CD14-positive monocyte (primary cell): ENCODE data around the gene ASTN2. TPM values are rescaled to one million over a fixed set of nuclear protein-coding genes. Genes with fewer than 3 reads are reported as not detected.

Source experiments
- DNase-seq, 3 donors: peaks; one replicate each; pipeline ENCODE4 v3.0.0-alpha.2; 2011 to 2022
- H2AFZ ChIP-seq: 2 replicates; pipeline ENCODE4 v1.6.0; 2012; ENCODE audit warnings: mild to moderate bottlenecking, low read depth, low read length, inconsistent platforms; ENCODE audit not compliant: insufficient read depth, poor library complexity, severe bottlenecking
- H3K27ac ChIP-seq, 2 donors: 1 replicate in 1 of 2; 2 replicates in 1 of 2; pipeline ENCODE4 v1.5.1; 2012 to 2013; ENCODE audit warnings: low read length in 2 of 2, control low read depth in 1 of 2, inconsistent platforms in 1 of 2, low read depth in 1 of 2, mild to moderate bottlenecking in 1 of 2
- H3K27me3 ChIP-seq, 2 donors: one replicate each; pipeline versions ENCODE4 v1.6.0 to v1.6.1; 2011 to 2013; ENCODE audit warnings: low read length in 2 of 2; ENCODE audit not compliant: control insufficient read depth in 2 of 2, insufficient read depth in 2 of 2
- H3K36me3 ChIP-seq, 2 donors: replicated peaks in 1 of 2; 1 replicate in 1 of 2; 2 replicates in 1 of 2; pipeline versions ENCODE4 v1.5.1 to v1.6.1; 2012 to 2013; ENCODE audit warnings: low read length in 2 of 2, control low read depth in 1 of 2, inconsistent platforms in 1 of 2, mild to moderate bottlenecking in 1 of 2; ENCODE audit not compliant: insufficient read depth in 2 of 2, control insufficient read depth in 1 of 2
- H3K4me1 ChIP-seq, 2 donors: 1 replicate in 1 of 2; 2 replicates in 1 of 2; pipeline versions ENCODE4 v1.5.1 to v1.6.1; 2012 to 2013; ENCODE audit warnings: low read length in 2 of 2, control low read depth in 1 of 2, inconsistent platforms in 1 of 2, mild to moderate bottlenecking in 1 of 2, moderate library complexity in 1 of 2; ENCODE audit not compliant: insufficient read depth in 2 of 2, control insufficient read depth in 1 of 2
- H3K4me2 ChIP-seq: replicated peaks from 2 replicates; pipeline ENCODE3; 2012; ENCODE audit warnings: low read length, moderate library complexity, mild to moderate bottlenecking; ENCODE audit not compliant: poor library complexity, severe bottlenecking; ENCODE audit errors: extremely low read depth
- H3K4me3 ChIP-seq, 3 experiments: fragments of 200-600 bp in 1 of 3; sonication (generic) in 1 of 3; replicated peaks in 1 of 3; 1 replicate in 2 of 3; 2 replicates in 1 of 3; pipeline ENCODE4 v1.5.1; 2011 to 2013; ENCODE audit warnings: low read length in 3 of 3, mild to moderate bottlenecking in 3 of 3, control low read depth in 2 of 3, low read depth in 2 of 3, inconsistent platforms in 1 of 3, moderate library complexity in 1 of 3
- H3K79me2 ChIP-seq: 2 replicates; pipeline ENCODE4 v1.6.0; 2012; ENCODE audit warnings: mild to moderate bottlenecking, control low read depth, inconsistent platforms, low read length, moderate library complexity; ENCODE audit not compliant: insufficient read depth
- H3K9ac ChIP-seq: 2 replicates; pipeline ENCODE4 v1.6.0; 2017; ENCODE audit warnings: low read length, mild to moderate bottlenecking; ENCODE audit not compliant: insufficient read depth, poor library complexity, severe bottlenecking
- H3K9me3 ChIP-seq, 2 donors: replicated peaks in 1 of 2; 1 replicate in 1 of 2; 2 replicates in 1 of 2; pipeline versions ENCODE4 v1.5.1 to v1.6.1; 2012 to 2013; ENCODE audit warnings: low read length in 2 of 2, control low read depth in 1 of 2; ENCODE audit not compliant: control insufficient read depth in 1 of 2, insufficient read depth in 1 of 2
- H4K20me1 ChIP-seq: 2 replicates; pipeline ENCODE4 v1.6.0; 2012; ENCODE audit warnings: mild to moderate bottlenecking, low read length, control low read depth, moderate library complexity; ENCODE audit not compliant: insufficient read depth
- H3K27ac Mint-ChIP-seq, 7 donors: one replicate each; pipeline ENCODE4 v1.8.0; 2020; ENCODE audit warnings: mild to moderate bottlenecking in 7 of 7, mixed read lengths in 7 of 7, moderate library complexity in 6 of 7, inconsistent platforms in 2 of 7
- H3K27me3 Mint-ChIP-seq, 3 donors: one replicate each; pipeline ENCODE4 v1.8.0; 2021 to 2022; ENCODE audit warnings: low read depth in 3 of 3, mild to moderate bottlenecking in 3 of 3, mixed read lengths in 3 of 3, moderate library complexity in 3 of 3, inconsistent platforms in 1 of 3
- H3K36me3 Mint-ChIP-seq, 2 donors: one replicate each; pipeline ENCODE4 v1.8.0; 2020; ENCODE audit warnings: mixed read lengths in 2 of 2, inconsistent platforms in 1 of 2, mild to moderate bottlenecking in 1 of 2
- H3K4me1 Mint-ChIP-seq: one replicate; pipeline ENCODE4 v1.8.0; 2020; ENCODE audit warnings: mild to moderate bottlenecking, mixed read lengths
- H3K4me3 Mint-ChIP-seq, 2 donors: one replicate each; pipeline ENCODE4 v1.8.0; 2020; ENCODE audit warnings: mild to moderate bottlenecking in 2 of 2, mixed read lengths in 2 of 2, moderate library complexity in 1 of 2
- H3K9me3 Mint-ChIP-seq, 7 donors: one replicate each; pipeline ENCODE4 v1.8.0; 2020 to 2022; ENCODE audit warnings: mixed read lengths in 7 of 7, mild to moderate bottlenecking in 6 of 7, moderate library complexity in 6 of 7, inconsistent platforms in 2 of 7
- CTCF ChIP-seq: fragments of 200-600 bp; IDR thresholded peaks from one replicate; pipeline ENCODE4 v1.8.0; 2022; ENCODE audit warnings: antibody characterized with exemption, mild to moderate bottlenecking
- WGBS: methylation state at CpG from one replicate; pipeline ENCODE4 v1.1.5; 2013; ENCODE audit warnings: missing lambda C conversion rate; ENCODE audit not compliant: insufficient coverage; 5-methylcytosine and 5-hydroxymethylcytosine counted together
- intact Hi-C, 2 donors: fragments of 100-400 bp; cut with micrococcal nuclease; formaldehyde crosslinking; loops; one replicate each; pipeline versions ENCODE4 v1.15.0 to v1.15.1; 2023
- polyA plus RNA-seq, 3 donors: library from polyadenylated mRNA; depleted of rRNA in 1 of 3; unstranded in 2 of 3; stranded (reverse) in 1 of 3; fragments of 300-500 nt in 2 of 3; fragments of >200 nt in 1 of 3; fragmentation: Illumina TruSeq in 2 of 3; gene quantifications; 1 replicate in 2 of 3; 2 replicates in 1 of 3; pipeline ENCODE4 v1.2.3, GENCODE V29; 2012 to 2021

ASTN2 gene
- polyA plus RNA-seq, 3 donors, result not detected

- Mint-ChIP-seq H3K4me3 (no peak overlapping the region), H3K27me3 (no peaks in the 10 kb centered on the region), H3K9me3 (no peaks in the 10 kb centered on the region), H3K4me1 (no peaks in the 10 kb centered on the region), H3K36me3 (no peaks in the 10 kb centered on the region), H3K27ac (no peak overlapping the region)
- intact Hi-C loops, result no loop called here
- H3K4me2 ChIP-seq, result no peak overlapping the region
- H3K4me3 ChIP-seq, result no peak overlapping the region
- no peak overlapping the region for H3K27ac ChIP-seq
- no peaks in the 10 kb centered on the region for H3K4me1 ChIP-seq
- no peak for TF ChIP-seq CTCF
- no peak overlapping the region for H2AFZ ChIP-seq
- no peaks in the 10 kb centered on the region for H3K79me2 ChIP-seq
- no peak overlapping the region for H3K9ac ChIP-seq
- WGBS, result 95% methylated on average over 4 of the region's 8 CpGs
- DNase-seq, result no peak
- no peaks in the 10 kb centered on the region for H4K20me1 ChIP-seq
- H3K36me3 ChIP-seq, result no peaks in the 10 kb centered on the region
- H3K9me3 ChIP-seq, result no peaks in the 10 kb centered on the region
- no peaks in the 10 kb centered on the region for H3K27me3 ChIP-seq
Observed at GRCh38 chr9:116706310-116707290, 708.3 kb downstream of the ASTN2 start.

GRCh38 chr9:116705531-116705930 is 709.3 kb downstream of the ASTN2 start:
- DNase-seq, result no peak
- H3K4me1 ChIP-seq, result no peaks in the 10 kb centered on the region
- H3K27me3 Mint-ChIP-seq, result no peaks in the 10 kb centered on the region
- no peaks in the 10 kb centered on the region for H3K27me3 ChIP-seq
- H3K4me2 ChIP-seq, result no peak overlapping the region
- no peak overlapping the region for H3K4me3 ChIP-seq
- TF ChIP-seq CTCF, result no peak
- no peak overlapping the region for H2AFZ ChIP-seq
- intact Hi-C loops, result no loop called here
- no peaks in the 10 kb centered on the region for H3K9me3 Mint-ChIP-seq
- no peak overlapping the region for H3K27ac Mint-ChIP-seq
- H3K9me3 ChIP-seq, result no peaks in the 10 kb centered on the region
- no peak overlapping the region for H3K4me3 Mint-ChIP-seq
- WGBS, result no CpG with 5 or more reads among the region's 1 CpG
- H3K36me3 Mint-ChIP-seq, result peaks cover 0 to 2% of the 10 kb centered on the region in 2 donors
- H3K27ac ChIP-seq, result no peak overlapping the region
- no peaks in the 10 kb centered on the region for H3K4me1 Mint-ChIP-seq
- H3K9ac ChIP-seq, result no peak overlapping the region
- no peaks in the 10 kb centered on the region for H3K79me2 ChIP-seq
- H3K36me3 ChIP-seq, result no peaks in the 10 kb centered on the region
- no peaks in the 10 kb centered on the region for H4K20me1 ChIP-seq
